HCT116 (cell line): ENCODE data around the gene SH3D21.

Experiments used
- CTCF ChIP-seq, 3 experiments: fragments of 200-600 bp in 1 of 3; sonication (generic) in 1 of 3; IDR thresholded peaks in 2 of 3; conservative IDR thresholded peaks in 1 of 3; 2 replicates each; pipeline ENCODE4 v1.5.1; 2012 to 2017; ENCODE audit warnings: low read depth in 2 of 3, low read length in 2 of 3, antibody characterized with exemption in 1 of 3, borderline replicate concordance in 1 of 3, control low read depth in 1 of 3, mild to moderate bottlenecking in 1 of 3, mixed read lengths in 1 of 3, mixed run types in 1 of 3, moderate library complexity in 1 of 3; ENCODE audit not compliant: insufficient read depth in 1 of 3
- EGR1 ChIP-seq: IDR thresholded peaks from 2 replicates; pipeline ENCODE4 v1.6.1; 2012; ENCODE audit warnings: low read depth
- EZH2 ChIP-seq: fragments of 200-600 bp; sonication (generic); IDR thresholded peaks from 2 replicates; pipeline ENCODE4 v1.6.1; 2017; ENCODE audit warnings: antibody characterized with exemption, mixed run types
- EZH2phosphoT487 ChIP-seq: fragments of 200-600 bp; IDR thresholded peaks from 2 replicates; pipeline ENCODE4 v1.6.1; 2018; ENCODE audit warnings: antibody characterized with exemption, borderline replicate concordance
- JUND ChIP-seq: IDR thresholded peaks from 2 replicates; pipeline ENCODE4 v1.6.1; 2012
- MAX ChIP-seq: IDR thresholded peaks from 2 replicates; pipeline ENCODE4 v1.6.1; 2012
- POLR2A ChIP-seq: IDR thresholded peaks from 2 replicates; pipeline ENCODE4 v1.7.0; 2011; ENCODE audit warnings: borderline replicate concordance; ENCODE audit not compliant: insufficient read depth, insufficient read length; ENCODE audit errors: extremely low read depth
- RAD21 ChIP-seq: IDR thresholded peaks from 2 replicates; pipeline ENCODE4 v1.6.1; 2012; ENCODE audit warnings: low read depth, mild to moderate bottlenecking
- SIN3A ChIP-seq: IDR thresholded peaks from 2 replicates; pipeline ENCODE4 v1.6.1; 2012; ENCODE audit warnings: low read depth
- ZNF274 ChIP-seq: fragments of 200-500 bp; sonication (Bioruptor generic); IDR thresholded peaks from 2 replicates; pipeline ENCODE4 v1.6.1; 2014; ENCODE audit warnings: mild to moderate bottlenecking, low read depth, low read length, inconsistent platforms

GRCh38 chr1:36324353-36324703, 18.2 kb downstream of the SH3D21 start:
- TF ChIP-seq ZNF274 (no peak), POLR2A (no peak), CTCF (IDR thresholded peaks at IDR 0.05 in 2 of 3, conservative IDR thresholded peaks at IDR 0.05 in 1 of 3; ENCODE audit: borderline replicate concordance in 1 of 3, insufficient read depth in 1 of 3, low read depth in 2 of 3, low read length in 2 of 3) (no peak), EZH2phosphoT487 (no peak), EZH2 (no peak), SIN3A (no peak), MAX (no peak), RAD21 (no peak), JUND (no peak), EGR1 (no peak)
